ENCODE results near the gene FOXN3. TPM values are rescaled to one million over a fixed set of nuclear protein-coding genes. Genes with fewer than 3 reads are reported as not detected.

FOXN3 gene
- total and polyA plus RNA-seq, 10 of the 15 experiments (the other 5 are each of a cell fraction or from before 2014, with no cell fraction given), result 4.5 to 68.9 (median 29.7) TPM

GRCh38 chr14:89227496-89227836 is 189.6 kb downstream of the FOXN3 start:
- ATAC-seq (no peak), FAIRE-seq (no peak), DNase-seq (ENCODE audit: low read depth, low spot score) (no peak)
- in situ Hi-C loops (cut with MboI), result no loop called here
- TF ChIP-seq MYB (IDR thresholded peaks at IDR 0.05; ENCODE audit: borderline replicate concordance, low read depth, low read length) (no peak), SMARCA5 (IDR thresholded peaks at IDR 0.05) (no peak), SPI1 (IDR thresholded peaks at IDR 0.05; ENCODE audit: borderline replicate concordance, insufficient read depth, low read depth, low read length) (no peak), CEBPZ (IDR thresholded peaks at IDR 0.05; ENCODE audit: low read depth, low read length) (no peak), NR2C2 (IDR thresholded peaks at IDR 0.05; ENCODE audit: borderline replicate concordance, control insufficient read depth, insufficient read length, low read depth) (no peak), MEF2A (IDR thresholded peaks at IDR 0.05; ENCODE audit: insufficient read depth, low read depth, low read length) (no peak), REST (IDR thresholded peaks at IDR 0.05; ENCODE audit: low read depth, low read length) (no peak), ZNF217 (IDR thresholded peaks at IDR 0.05) (no peak), FOXK2 (IDR thresholded peaks at IDR 0.05) (no peak), PML (IDR thresholded peaks at IDR 0.05; ENCODE audit: low read length) (no peak), ZSCAN29 (IDR thresholded peaks at IDR 0.05) (no peak)
- TF ChIP-seq, protein P1, sequence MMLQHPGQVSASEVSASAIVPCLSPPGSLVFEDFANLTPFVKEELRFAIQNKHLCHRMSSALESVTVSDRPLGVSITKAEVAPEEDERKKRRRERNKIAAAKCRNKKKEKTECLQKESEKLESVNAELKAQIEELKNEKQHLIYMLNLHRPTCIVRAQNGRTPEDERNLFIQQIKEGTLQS (IDR thresholded peaks at IDR 0.05; ENCODE audit: borderline replicate concordance, extremely low read depth, low read depth, low read length), result no peak
- ChIA-PET SMC1A (ENCODE audit: uncharacterized antibody, unreplicated experiment) (interaction anchor here (0.7 to 1.3 kb wide), 2 partner anchors 15 to 433 kb away, joined by 3 to 5 read pairs; no protein-coding TSS in a partner anchor), RAD21 (ENCODE audit: unreplicated experiment) (no interaction called here), CTCF (no interaction called here), POLR2A (no interaction called here)
- intact Hi-C loops (cut with micrococcal nuclease; ENCODE audit: unreplicated experiment), result no loop called here
- 79% methylated on average over 8 of the region's 8 CpGs for WGBS (ENCODE audit: insufficient coverage, insufficient replicate concordance, low lambda C conversion rate, missing lambda C conversion rate)
- H4K20me1 ChIP-seq (ENCODE audit: control insufficient read depth, insufficient read depth), result no peaks in the 10 kb centered on the region; the same call in 1 of the 2 replicates
- H3K4me2 ChIP-seq (ENCODE audit: control insufficient read depth, insufficient read depth), result no peak overlapping the region
- no peak overlapping the region for H2AFZ ChIP-seq (ENCODE audit: control insufficient read depth, low read depth, low read length)
- no peaks in the 10 kb centered on the region for H3K79me2 ChIP-seq (ENCODE audit: control insufficient read depth, insufficient read depth, low read length)
- no peak overlapping the region for H3K9ac ChIP-seq (ENCODE audit: control insufficient read depth, insufficient read depth, low read length)
- H3K36me3 ChIP-seq (ENCODE audit: control insufficient read depth in 2 of 2, insufficient read depth in 2 of 2, low read length in 1 of 2), result no peaks in the 10 kb centered on the region; a peak in 1 of 4 replicates
- no peaks in the 10 kb centered on the region for H3K4me1 ChIP-seq (ENCODE audit: control insufficient read depth, insufficient read depth, low read length)
- BruUV-seq (replicated peaks), result no TSS peak
- H3K4me3 ChIP-seq, result no peak overlapping the region
- H3K9me3 ChIP-seq (replicated peaks; ENCODE audit: control insufficient read depth, insufficient read depth, low read length), result no peaks in the 10 kb centered on the region
- H3K27me3 ChIP-seq (replicated peaks in 1 of 2; ENCODE audit: control insufficient read depth in 2 of 2, insufficient read depth in 2 of 2, low read length in 1 of 2), result no peaks in the 10 kb centered on the region
- H3K27ac ChIP-seq (ENCODE audit: control insufficient read depth, insufficient read depth), result no peak overlapping the region
